NCI-H2171 treated with DMSO at 0.1 percent for 48 hours (cell line): ENCODE measurements around the gene FAM124A.
A peak's percentile ranks its signal among the peaks of the same experiment; 100 is the strongest.

Experiments used
- DNase-seq: peaks from one replicate; lab custom pipeline; 2025; lab: John Stamatoyannopoulos, UW

Gene FAM124A

GRCh38 chr13:51241720-51242119, 19.5 kb downstream of the FAM124A start:
- no peak for DNase-seq

GRCh38 chr13:51243227-51243626, 21.0 kb downstream of the FAM124A start:
- DNase-seq, result no peak

GRCh38 chr13:51243832-51244231, 21.6 kb downstream of the FAM124A start:
- DNase-seq, result no peak

DNA sequence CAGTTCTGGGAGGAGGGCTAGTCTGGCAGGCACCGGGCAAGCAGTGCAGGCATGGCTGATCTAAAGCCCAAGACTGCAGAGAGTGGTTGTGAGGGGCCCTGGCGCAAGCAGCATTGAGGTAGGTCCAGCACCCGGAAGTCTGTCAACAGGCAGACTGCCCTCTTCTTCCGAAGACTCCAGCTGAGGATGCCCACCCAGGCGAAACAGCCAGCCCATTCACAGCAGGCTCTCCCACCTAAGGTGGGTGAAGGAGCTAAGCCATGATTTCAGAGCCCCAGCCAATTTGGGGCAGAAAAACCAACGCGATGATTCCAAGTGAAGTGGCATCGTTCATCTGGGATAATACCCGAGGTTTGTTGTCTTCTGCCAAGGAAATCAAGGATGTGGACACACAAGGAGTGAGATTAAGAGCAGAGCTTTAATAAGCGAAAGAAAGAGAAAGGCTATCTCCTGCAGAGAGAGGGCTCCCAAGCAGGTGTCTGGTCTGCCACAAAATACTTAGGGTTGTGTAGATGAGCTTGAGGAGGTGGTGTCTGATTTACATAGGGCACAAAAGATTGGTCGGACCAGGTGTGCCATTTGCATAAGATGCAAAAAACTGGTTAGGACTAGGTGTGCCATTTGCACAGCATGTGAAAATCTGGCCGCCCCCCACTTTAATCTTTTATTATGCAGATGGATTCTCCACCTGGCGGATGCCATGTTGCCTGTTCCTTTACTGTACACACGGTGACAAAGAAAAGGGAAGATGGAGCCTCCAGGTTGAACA, 22.6 kb downstream of the FAM124A start:
- peak; percentile 13 for DNase-seq

GRCh38 chr13:51245583-51245982, 23.4 kb downstream of the FAM124A start:
- no peak for DNase-seq

DNA sequence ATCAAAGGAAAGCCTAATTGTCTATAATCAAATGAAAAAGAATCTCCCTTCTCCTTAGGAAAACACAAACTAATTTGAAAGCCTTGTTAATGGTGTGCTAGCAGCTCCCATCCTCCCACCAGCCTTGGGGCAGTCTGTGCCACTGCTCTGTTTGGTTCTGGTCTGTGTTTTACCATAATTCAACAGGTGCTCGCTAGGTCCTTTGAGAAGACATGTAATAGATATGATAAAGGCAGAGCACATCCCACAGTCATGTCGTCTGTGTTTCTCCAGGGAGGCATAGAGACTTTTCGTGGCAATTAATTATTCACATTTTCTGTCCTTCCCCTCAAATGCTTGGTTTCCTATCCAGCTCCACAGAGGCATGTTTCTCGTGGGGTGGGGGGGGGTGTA, 23.8 kb downstream of the FAM124A start:
- peak; percentile 10 for DNase-seq

- DNase-seq, result peak; percentile 54
Measured at GRCh38 chr13:51246418-51247277, 24.4 kb downstream of the FAM124A start.

GRCh38 chr13:51249255-51249654, 27.1 kb downstream of the FAM124A start:
- peak; percentile 8 for DNase-seq

DNA sequence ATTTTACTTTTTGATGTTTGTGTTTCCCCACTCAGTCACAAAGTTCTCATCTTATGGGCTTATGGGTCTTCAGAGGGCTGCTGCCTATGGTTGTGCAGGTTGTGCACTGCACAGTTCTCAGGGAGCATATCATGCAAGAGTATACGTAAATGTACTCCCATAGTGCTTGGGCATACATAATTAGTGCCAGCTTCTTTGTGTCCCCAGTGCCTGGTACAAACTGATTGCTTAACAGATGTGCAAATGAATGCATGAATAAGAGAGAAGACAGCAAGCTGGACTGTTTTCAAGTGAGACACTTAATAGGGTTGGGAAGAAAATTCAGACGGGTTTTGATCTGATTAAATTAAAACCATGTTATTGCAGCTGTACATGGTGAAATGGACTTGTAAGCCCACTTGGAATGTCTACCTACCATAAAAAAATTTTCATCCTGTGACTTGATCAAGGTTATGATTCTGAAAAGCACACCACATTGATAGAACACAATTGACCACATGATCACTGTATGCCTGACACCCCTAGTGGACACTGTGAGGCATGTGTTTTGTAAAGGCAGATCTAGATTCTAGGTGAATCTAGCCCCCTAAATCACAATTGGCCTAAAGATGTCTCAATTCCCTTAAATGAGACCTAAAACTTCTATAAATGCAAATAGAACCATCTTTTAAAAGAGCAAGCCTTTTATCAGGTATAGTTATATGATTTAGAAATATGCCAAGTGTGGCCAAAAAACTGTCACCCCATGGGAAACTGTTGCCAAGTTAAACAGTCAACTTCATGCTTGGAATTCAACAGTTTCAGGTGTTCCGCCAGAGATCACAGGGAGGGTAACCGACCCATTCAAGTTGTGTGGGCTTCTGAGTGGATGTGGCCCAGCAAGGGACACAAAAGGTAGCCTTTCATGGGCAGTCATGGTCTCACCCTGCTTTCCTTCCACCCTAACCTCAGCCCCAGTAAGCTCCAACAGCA, 27.9 kb downstream of the FAM124A start:
- peak; percentile 11 for DNase-seq

DNA sequence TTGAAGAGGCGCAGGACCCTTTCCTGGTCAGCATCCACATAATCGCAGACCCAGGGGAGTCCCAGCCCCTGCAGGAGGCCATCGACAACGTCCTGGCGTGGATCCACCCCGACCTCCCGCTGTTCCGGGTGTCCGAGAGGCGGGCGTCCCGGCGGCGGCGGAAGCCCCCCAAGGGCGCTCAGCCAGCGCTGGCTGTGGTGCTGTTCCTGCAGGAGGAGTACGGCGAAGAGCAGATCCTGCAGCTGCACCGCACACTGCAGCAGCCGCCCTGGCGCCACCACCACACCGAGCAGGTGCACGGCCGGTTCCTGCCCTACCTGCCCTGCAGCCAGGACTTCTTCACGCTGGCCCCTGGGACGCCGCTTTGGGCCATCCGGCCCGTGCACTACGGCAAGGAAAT, 29.3 kb downstream of the FAM124A start:
- DNase-seq, result no peak

DNA sequence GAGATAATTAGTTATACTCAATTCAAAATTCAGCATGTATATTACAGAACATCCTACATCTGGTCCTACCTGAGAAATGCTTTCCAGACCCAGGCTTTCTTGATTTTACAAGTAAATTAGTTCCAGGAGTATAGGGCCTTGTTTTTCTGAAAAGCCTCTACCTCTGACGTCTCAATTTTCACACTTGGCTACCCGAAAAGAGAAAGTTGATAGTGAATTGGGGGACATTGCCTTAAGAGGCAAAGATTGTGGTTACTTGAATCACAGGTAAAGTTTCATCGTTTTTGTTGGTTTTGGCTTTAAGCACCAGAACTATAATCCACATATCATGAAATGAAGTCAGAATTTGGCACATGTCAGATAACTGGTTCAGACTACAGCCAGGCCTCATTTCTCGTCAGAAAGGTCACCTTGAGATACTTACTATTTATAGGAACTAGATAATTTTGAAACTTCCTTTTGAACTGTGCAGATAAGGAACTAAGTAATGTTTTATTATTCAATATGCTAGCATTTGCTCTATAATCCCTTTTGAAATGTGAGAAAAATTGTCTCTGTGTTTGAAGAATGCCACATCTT, 30.8 kb downstream of the FAM124A start:
- no peak for DNase-seq

- no peak for DNase-seq
Measured at GRCh38 chr13:51255556-51255955, 33.4 kb downstream of the FAM124A start.

GRCh38 chr13:51257187-51257586, 35.0 kb downstream of the FAM124A start:
- DNase-seq, result no peak

GRCh38 chr13:51258612-51259548, 36.7 kb downstream of the FAM124A start:
- no peak for DNase-seq

- no peak for DNase-seq
Measured at GRCh38 chr13:51260154-51260553, 38.0 kb downstream of the FAM124A start.

DNA sequence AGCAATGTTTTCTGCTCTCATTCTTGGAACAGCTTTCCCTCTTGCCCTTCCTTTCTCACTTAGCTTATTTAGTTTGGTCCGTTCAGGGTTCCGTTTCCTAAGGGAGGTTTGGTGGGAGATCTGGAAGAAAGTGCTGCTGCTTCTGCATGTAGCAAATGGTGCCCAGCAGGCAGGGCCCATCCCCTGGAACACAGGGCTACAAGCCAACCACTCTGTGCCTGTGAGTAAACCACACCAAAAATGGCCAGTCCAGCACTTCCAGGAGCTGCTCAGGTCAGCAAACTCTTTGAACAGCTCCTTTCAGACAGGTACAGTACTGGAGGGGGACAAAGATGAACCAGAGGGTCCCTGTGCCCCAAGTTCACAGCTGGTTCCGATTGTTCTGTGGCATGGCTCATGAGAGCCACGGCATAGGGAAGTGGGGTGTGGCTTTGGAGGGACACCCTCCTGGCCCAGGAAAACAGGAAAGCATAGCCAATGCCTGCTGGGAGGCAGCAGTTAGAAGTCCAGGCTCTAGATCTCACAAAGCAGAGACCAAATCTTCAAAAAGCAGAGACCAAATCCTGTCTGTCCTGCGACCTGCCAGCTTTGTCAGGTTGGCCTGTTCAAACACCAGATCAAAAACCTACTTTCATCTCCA, 39.5 kb downstream of the FAM124A start:
- DNase-seq, result no peak

DNA sequence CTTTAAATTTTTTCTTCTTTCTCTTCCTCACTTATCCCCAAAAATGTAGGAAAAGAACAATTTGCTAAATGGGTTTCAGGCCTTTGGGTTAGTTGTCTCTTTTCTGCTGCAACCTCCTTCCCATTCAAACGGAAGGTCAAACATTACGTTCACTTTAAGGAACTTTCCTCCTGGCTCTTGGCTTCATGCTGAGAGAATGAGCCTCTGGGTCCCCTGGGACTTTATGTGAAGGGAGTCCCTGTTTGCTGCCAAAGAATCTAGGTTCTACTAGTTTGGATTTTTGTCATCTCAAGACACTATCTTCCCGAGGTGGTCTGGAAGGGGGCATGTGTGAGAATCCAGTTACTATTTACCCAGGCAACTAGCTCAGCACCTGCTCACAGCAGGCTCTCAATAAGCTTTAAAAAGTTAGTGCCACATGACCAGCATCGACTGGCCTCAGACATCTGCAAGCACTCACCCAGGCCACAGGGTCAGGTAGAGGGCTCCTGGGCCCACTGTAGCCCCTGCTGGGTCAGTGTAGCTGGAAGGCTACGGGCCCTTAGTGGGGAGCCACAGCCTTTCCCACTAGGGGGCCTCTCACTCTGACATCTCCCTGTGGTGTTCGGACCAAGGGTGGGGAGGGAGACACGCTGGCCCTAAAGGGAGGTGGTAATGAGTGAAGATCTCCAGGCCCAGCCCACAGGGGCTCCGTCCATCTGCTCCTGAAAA, 40.5 kb downstream of the FAM124A start:
- no peak for DNase-seq

DNA sequence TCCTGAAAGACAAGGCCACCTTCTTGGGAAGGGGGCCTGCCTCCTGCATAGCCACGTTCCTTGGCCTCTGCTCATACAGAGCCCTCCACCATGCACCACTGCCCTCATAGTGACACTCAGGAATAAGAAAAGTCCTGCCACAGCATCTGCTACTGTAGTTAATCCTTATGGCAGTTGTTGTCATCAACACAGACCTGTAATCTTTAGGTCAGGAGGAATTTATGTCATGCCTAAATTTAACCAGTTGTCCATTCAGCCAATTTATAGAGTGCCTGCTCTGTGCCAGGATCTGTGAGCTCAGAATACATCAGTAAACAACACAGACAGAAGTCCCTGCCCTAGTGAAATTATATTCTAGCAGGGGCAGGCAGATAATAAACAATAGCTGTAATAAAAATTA, 44.4 kb downstream of the FAM124A start:
- DNase-seq, result no peak

GRCh38 chr13:51267622-51268021, 45.4 kb downstream of the FAM124A start:
- no peak for DNase-seq
